Tibial nerve (tissue), 3 donors: Measurements from ENCODE around the gene TNPO3.

Experiments
- POLR2A ChIP-seq, 2 donors: fragments of 450-650 bp; IDR thresholded peaks; one replicate each; pipeline ENCODE4 v1.6.1; 2017; ENCODE audit warnings: antibody characterized with exemption in 2 of 2, mild to moderate bottlenecking in 2 of 2, moderate library complexity in 2 of 2
- TF ChIP-seq, protein P1 (sequence below), 5 experiments: fragments of 200-600 bp in 3 of 5; fragments of 450-650 bp in 2 of 5; sonication (generic) in 3 of 5; IDR thresholded peaks; one replicate each; pipeline ENCODE4 v1.5.1; 2016 to 2019; ENCODE audit warnings: antibody characterized with exemption in 5 of 5, mild to moderate bottlenecking in 3 of 5, moderate library complexity in 2 of 5

DNA sequence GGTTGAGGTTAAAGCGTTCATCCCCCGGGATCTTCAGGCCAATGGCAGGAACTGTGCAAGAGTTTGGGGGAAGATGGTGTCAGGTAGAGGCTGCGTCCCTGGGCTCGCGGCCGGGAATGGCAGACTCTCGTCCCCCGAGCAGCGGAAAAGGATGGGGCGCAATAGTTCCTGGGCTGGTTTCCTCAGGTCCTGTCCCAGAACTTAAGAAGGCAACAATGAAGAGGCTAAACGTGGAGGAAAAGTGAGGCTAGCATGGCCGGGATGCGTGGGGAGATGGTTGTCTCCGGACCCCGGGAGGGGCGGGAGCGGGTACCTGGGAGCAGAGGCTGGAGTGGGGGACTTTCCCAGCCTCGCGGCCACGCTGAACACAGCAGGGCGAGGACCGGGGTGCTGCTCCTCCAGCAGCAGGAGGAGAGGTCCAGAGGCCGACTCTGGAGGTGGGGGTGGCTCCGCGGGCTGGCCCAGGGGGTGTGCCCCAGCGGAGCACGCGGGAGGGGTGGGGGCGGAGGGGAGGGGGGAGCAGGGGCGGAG is 116.3 kb downstream of the TNPO3 start:
- TF ChIP-seq, protein P1, sequence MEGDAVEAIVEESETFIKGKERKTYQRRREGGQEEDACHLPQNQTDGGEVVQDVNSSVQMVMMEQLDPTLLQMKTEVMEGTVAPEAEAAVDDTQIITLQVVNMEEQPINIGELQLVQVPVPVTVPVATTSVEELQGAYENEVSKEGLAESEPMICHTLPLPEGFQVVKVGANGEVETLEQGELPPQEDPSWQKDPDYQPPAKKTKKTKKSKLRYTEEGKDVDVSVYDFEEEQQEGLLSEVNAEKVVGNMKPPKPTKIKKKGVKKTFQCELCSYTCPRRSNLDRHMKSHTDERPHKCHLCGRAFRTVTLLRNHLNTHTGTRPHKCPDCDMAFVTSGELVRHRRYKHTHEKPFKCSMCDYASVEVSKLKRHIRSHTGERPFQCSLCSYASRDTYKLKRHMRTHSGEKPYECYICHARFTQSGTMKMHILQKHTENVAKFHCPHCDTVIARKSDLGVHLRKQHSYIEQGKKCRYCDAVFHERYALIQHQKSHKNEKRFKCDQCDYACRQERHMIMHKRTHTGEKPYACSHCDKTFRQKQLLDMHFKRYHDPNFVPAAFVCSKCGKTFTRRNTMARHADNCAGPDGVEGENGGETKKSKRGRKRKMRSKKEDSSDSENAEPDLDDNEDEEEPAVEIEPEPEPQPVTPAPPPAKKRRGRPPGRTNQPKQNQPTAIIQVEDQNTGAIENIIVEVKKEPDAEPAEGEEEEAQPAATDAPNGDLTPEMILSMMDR (IDR thresholded peaks at IDR 0.05), result no peak
- no peak for TF ChIP-seq POLR2A (IDR thresholded peaks at IDR 0.05)
